ENCODE data around the gene OR2V1.
"Not testable (repeated sequence)": the region's sequence is repeated elsewhere in the genome, so short reads cannot be mapped to it uniquely, and the experiment has no call there.

The OR2V1 gene

GRCh38 chr5:181127907-181128626 is 2.9 kb downstream of the OR2V1 start:
- no peak for DNase-seq (ENCODE audit: low read depth)

GRCh38 chr5:181127456-181127855 is 3.5 kb downstream of the OR2V1 start:
- DNase-seq (ENCODE audit: low read depth): no peak

- no peak for DNase-seq (ENCODE audit: low read depth)
Observed at GRCh38 chr5:181126841-181127240, 4.1 kb downstream of the OR2V1 start.

GRCh38 chr5:181124526-181124925 is 6.4 kb downstream of the OR2V1 start:
- no peak for DNase-seq (ENCODE audit: low read depth)

- no peak for DNase-seq (ENCODE audit: low read depth)
Observed at GRCh38 chr5:181121675-181122561, 9.1 kb downstream of the OR2V1 start.

- no peak for DNase-seq (ENCODE audit: low read depth)
Observed at GRCh38 chr5:181120761-181121160, 10.2 kb downstream of the OR2V1 start.

- peak; percentile 32 for DNase-seq (ENCODE audit: low read depth)
Observed at GRCh38 chr5:181120306-181120705, 10.7 kb downstream of the OR2V1 start.

GRCh38 chr5:181119105-181119504 is 11.9 kb downstream of the OR2V1 start:
- DNase-seq (ENCODE audit: low read depth): no peak

- no peak for DNase-seq (ENCODE audit: low read depth)
Observed at GRCh38 chr5:181118369-181118768, 12.6 kb downstream of the OR2V1 start.

- DNase-seq (ENCODE audit: low read depth): peak; percentile 17
Observed at GRCh38 chr5:181114844-181115778, 15.9 kb downstream of the OR2V1 start.

- DNase-seq (ENCODE audit: low read depth): no peak
Observed at GRCh38 chr5:181114284-181114843, 16.6 kb downstream of the OR2V1 start.

- not testable (repeated sequence) for DNase-seq (ENCODE audit: low read depth)
Observed at GRCh38 chr5:181113572-181113971, 17.4 kb downstream of the OR2V1 start.

GRCh38 chr5:181112476-181112875 is 18.5 kb downstream of the OR2V1 start:
- DNase-seq (ENCODE audit: low read depth): no peak

GRCh38 chr5:181111010-181111409 is 20.0 kb downstream of the OR2V1 start:
- no peak for DNase-seq (ENCODE audit: low read depth)

GRCh38 chr5:181109489-181110013 is 21.4 kb downstream of the OR2V1 start:
- no peak for DNase-seq (ENCODE audit: low read depth)

GRCh38 chr5:181108578-181109165 is 22.3 kb downstream of the OR2V1 start:
- no peak for DNase-seq (ENCODE audit: low read depth)

GRCh38 chr5:181107699-181108098 is 23.3 kb downstream of the OR2V1 start:
- no peak for DNase-seq (ENCODE audit: low read depth)

GRCh38 chr5:181105391-181106025 is 25.5 kb downstream of the OR2V1 start:
- no peak for DNase-seq (ENCODE audit: low read depth)

GRCh38 chr5:181104606-181105390 is 26.2 kb downstream of the OR2V1 start:
- DNase-seq (ENCODE audit: low read depth): not testable (repeated sequence)

- not testable (repeated sequence) for DNase-seq (ENCODE audit: low read depth)
Observed at GRCh38 chr5:181104259-181104568, 26.8 kb downstream of the OR2V1 start.

All from amniotic epithelial cell (primary cell).